ENCODE results near the gene KCNC4.

Gene KCNC4

GRCh38 chr1:110230381-110231199 is 20.5 kb downstream of the KCNC4 start:
- no peaks in the 10 kb centered on the region for H3K9me3 ChIP-seq (ENCODE audit: control insufficient read depth, insufficient read depth, low read length)
- WGBS (ENCODE audit: insufficient coverage, insufficient read length): no CpG with 5 or more reads among the region's 11 CpGs
- no peak overlapping the region for H3K27ac ChIP-seq (ENCODE audit: low read length)
- H3K36me3 ChIP-seq (ENCODE audit: control insufficient read depth, insufficient read depth, low read length): no peaks in the 10 kb centered on the region; the same call in 1 of the 2 replicates
- H3K4me3 ChIP-seq (ENCODE audit: low read length): no peak overlapping the region
- H3K27me3 ChIP-seq (ENCODE audit: control insufficient read depth, insufficient read depth, low read length): no peaks in the 10 kb centered on the region
- H3K4me1 ChIP-seq (ENCODE audit: control insufficient read depth, insufficient read depth, low read length): 0 out of 2 replicates have a peak, but pooled peaks cover 4% of the 10 kb centered on the region
- DNase-seq (ENCODE audit: low read depth, low spot score): no peak

- no CpG with 5 or more reads among the region's 2 CpGs for WGBS (ENCODE audit: insufficient coverage, insufficient read length)
Observed at GRCh38 chr1:110233861-110234260, 23.7 kb downstream of the KCNC4 start.

GRCh38 chr1:110234691-110235090 is 24.6 kb downstream of the KCNC4 start:
- H3K27ac ChIP-seq (ENCODE audit: low read length): no peak overlapping the region
- WGBS (ENCODE audit: insufficient coverage, insufficient read length): no CpG with 5 or more reads among the region's 5 CpGs
- DNase-seq (ENCODE audit: low read depth, low spot score): no peak
- no peaks in the 10 kb centered on the region; the same call in 1 of the 2 replicates for H3K36me3 ChIP-seq (ENCODE audit: control insufficient read depth, insufficient read depth, low read length)
- H3K4me3 ChIP-seq (ENCODE audit: low read length): no peak overlapping the region
- H3K9me3 ChIP-seq (ENCODE audit: control insufficient read depth, insufficient read depth, low read length): no peaks in the 10 kb centered on the region
- H3K27me3 ChIP-seq (ENCODE audit: control insufficient read depth, insufficient read depth, low read length): no peaks in the 10 kb centered on the region
- H3K4me1 ChIP-seq (ENCODE audit: control insufficient read depth, insufficient read depth, low read length): 0 out of 2 replicates have a peak, but pooled peaks cover 3% of the 10 kb centered on the region

More at GRCh38 chr1:110233861-110234260, 23.7 kb downstream of the KCNC4 start:
- Histone ChIP-seq H3K9me3 (ENCODE audit: control insufficient read depth, insufficient read depth, low read length) (no peaks in the 10 kb centered on the region), H3K27me3 (ENCODE audit: control insufficient read depth, insufficient read depth, low read length) (no peaks in the 10 kb centered on the region), H3K27ac (ENCODE audit: low read length) (no peak overlapping the region), H3K4me3 (ENCODE audit: low read length) (no peak overlapping the region), H3K36me3 (ENCODE audit: control insufficient read depth, insufficient read depth, low read length) (no peaks in the 10 kb centered on the region; the same call in 1 of the 2 replicates), H3K4me1 (ENCODE audit: control insufficient read depth, insufficient read depth, low read length) (0 out of 2 replicates have a peak, but pooled peaks cover 4% of the 10 kb centered on the region)
- no peak for DNase-seq (ENCODE audit: low read depth, low spot score)

GRCh38 chr1:110235181-110235833 is 25.2 kb downstream of the KCNC4 start:
- Histone ChIP-seq H3K4me1 (ENCODE audit: control insufficient read depth, insufficient read depth, low read length) (0 out of 2 replicates have a peak, but pooled peaks cover 3% of the 10 kb centered on the region), H3K27ac (ENCODE audit: low read length) (no peak overlapping the region), H3K9me3 (ENCODE audit: control insufficient read depth, insufficient read depth, low read length) (no peaks in the 10 kb centered on the region), H3K4me3 (ENCODE audit: low read length) (no peak overlapping the region), H3K36me3 (ENCODE audit: control insufficient read depth, insufficient read depth, low read length) (no peaks in the 10 kb centered on the region), H3K27me3 (ENCODE audit: control insufficient read depth, insufficient read depth, low read length) (no peaks in the 10 kb centered on the region)
- no CpG with 5 or more reads among the region's 13 CpGs for WGBS (ENCODE audit: insufficient coverage, insufficient read length)
- no peak for DNase-seq (ENCODE audit: low read depth, low spot score)

GRCh38 chr1:110235834-110236682 is 25.9 kb downstream of the KCNC4 start:
- no CpG with 5 or more reads among the region's 11 CpGs for whole genome bisulfite sequencing (ENCODE audit: insufficient coverage, insufficient read length)
- Histone ChIP-seq H3K27me3 (ENCODE audit: control insufficient read depth, insufficient read depth, low read length) (no peaks in the 10 kb centered on the region), H3K36me3 (ENCODE audit: control insufficient read depth, insufficient read depth, low read length) (no peaks in the 10 kb centered on the region), H3K4me3 (ENCODE audit: low read length) (no peak overlapping the region), H3K4me1 (ENCODE audit: control insufficient read depth, insufficient read depth, low read length) (0 out of 2 replicates have a peak, but pooled peaks cover 3% of the 10 kb centered on the region), H3K9me3 (ENCODE audit: control insufficient read depth, insufficient read depth, low read length) (no peaks in the 10 kb centered on the region), H3K27ac (ENCODE audit: low read length) (no peak overlapping the region)
- DNase-seq (ENCODE audit: low read depth, low spot score): no peak

GRCh38 chr1:110237386-110238152 is 27.5 kb downstream of the KCNC4 start:
- H3K9me3 ChIP-seq (ENCODE audit: control insufficient read depth, insufficient read depth, low read length): no peaks in the 10 kb centered on the region
- no peak overlapping the region for H3K4me3 ChIP-seq (ENCODE audit: low read length)
- DNase-seq (ENCODE audit: low read depth, low spot score): no peak
- H3K27me3 ChIP-seq (ENCODE audit: control insufficient read depth, insufficient read depth, low read length): no peaks in the 10 kb centered on the region
- H3K36me3 ChIP-seq (ENCODE audit: control insufficient read depth, insufficient read depth, low read length): no peaks in the 10 kb centered on the region
- peaks cover 9% of the 10 kb centered on the region for H3K4me1 ChIP-seq (ENCODE audit: control insufficient read depth, insufficient read depth, low read length)
- H3K27ac ChIP-seq (ENCODE audit: low read length): no peak overlapping the region
- WGBS (ENCODE audit: insufficient coverage, insufficient read length): no CpG with 5 or more reads among the region's 13 CpGs

- H3K9me3 ChIP-seq (ENCODE audit: control insufficient read depth, insufficient read depth, low read length): no peaks in the 10 kb centered on the region
- 100% methylated on average over 1 of the region's 11 CpGs for WGBS (ENCODE audit: insufficient coverage, insufficient read length)
- no peaks in the 10 kb centered on the region for H3K27me3 ChIP-seq (ENCODE audit: control insufficient read depth, insufficient read depth, low read length)
- H3K36me3 ChIP-seq (ENCODE audit: control insufficient read depth, insufficient read depth, low read length): no peaks in the 10 kb centered on the region
- H3K4me3 ChIP-seq (ENCODE audit: low read length): no peak overlapping the region
- peaks cover 10% of the 10 kb centered on the region for H3K4me1 ChIP-seq (ENCODE audit: control insufficient read depth, insufficient read depth, low read length)
- DNase-seq (ENCODE audit: low read depth, low spot score): no peak
- H3K27ac ChIP-seq (ENCODE audit: low read length): no peak overlapping the region
Observed at GRCh38 chr1:110239441-110240430, 29.6 kb downstream of the KCNC4 start.

GRCh38 chr1:110240476-110241210 is 30.5 kb downstream of the KCNC4 start:
- no peak overlapping the region; the same call in 1 of the 2 replicates for H3K4me3 ChIP-seq (ENCODE audit: low read length)
- no CpG with 5 or more reads among the region's 13 CpGs for whole genome bisulfite sequencing (ENCODE audit: insufficient coverage, insufficient read length)
- H3K9me3 ChIP-seq (ENCODE audit: control insufficient read depth, insufficient read depth, low read length): no peaks in the 10 kb centered on the region
- H3K27me3 ChIP-seq (ENCODE audit: control insufficient read depth, insufficient read depth, low read length): no peaks in the 10 kb centered on the region
- peaks cover 10% of the 10 kb centered on the region for H3K4me1 ChIP-seq (ENCODE audit: control insufficient read depth, insufficient read depth, low read length)
- no peak overlapping the region for H3K27ac ChIP-seq (ENCODE audit: low read length)
- H3K36me3 ChIP-seq (ENCODE audit: control insufficient read depth, insufficient read depth, low read length): no peaks in the 10 kb centered on the region
- no peak for DNase-seq (ENCODE audit: low read depth, low spot score)

Data from iPS DF 6.9 (cell line).